ENCODE data around the gene AREG. TPM values are rescaled to one million over a fixed set of nuclear protein-coding genes. Genes with fewer than 3 reads are reported as not detected.

AREG gene
- total and polyA plus RNA-seq, 2 of the 4 experiments (the other 2 are of a cell fraction), result 0.17 to 0.18 TPM

- CTCF ChIA-PET, result interaction anchor here (1.0 to 1.2 kb wide), 2 partner anchors 12 kb away, joined by 4 to 5 read pairs; partner anchors contain the start of gene AREG
- no peak overlapping the region for H2AFZ ChIP-seq (replicated peaks; ENCODE audit: low read length, poor library complexity)
Measured at GRCh38 chr4:74456849-74457395, 12.0 kb downstream of the AREG start.

More at GRCh38 chr4:74456849-74457395, 12.0 kb downstream of the AREG start:
- Histone ChIP-seq H2BK20ac (ENCODE audit: low read depth, low read length) (no peak overlapping the region), H3K14ac (replicated peaks; ENCODE audit: low read depth, low read length) (no peak overlapping the region), H2AK9ac (replicated peaks; ENCODE audit: low read depth, low read length, poor library complexity) (no peak overlapping the region), H2BK15ac (ENCODE audit: low read depth, low read length) (no peak overlapping the region), H3K23ac (ENCODE audit: low read depth, low read length) (no peak overlapping the region), H3K56ac (ENCODE audit: extremely low read depth, insufficient read depth, low read length) (no peak overlapping the region), H2BK5ac (ENCODE audit: low read depth, low read length, poor library complexity, severe bottlenecking) (no peak overlapping the region), H4K20me1 (ENCODE audit: insufficient read depth, low read length) (no peaks in the 10 kb centered on the region), H3K9me3 (ENCODE audit: control insufficient read depth, insufficient read depth, low read length) (no peaks in the 10 kb centered on the region), H3K4me2 (ENCODE audit: low read depth, low read length) (no peak overlapping the region), H3K9ac (ENCODE audit: low read depth, low read length) (no peak overlapping the region), H4K91ac (ENCODE audit: insufficient read depth, low read depth, low read length) (no peak overlapping the region), H3K4ac (ENCODE audit: low read depth, low read length) (no peak overlapping the region), H4K5ac (ENCODE audit: low read depth, low read length) (no peak overlapping the region), H2AK5ac (ENCODE audit: low read depth, low read length) (no peak overlapping the region), H3K79me1 (ENCODE audit: low read depth in 1 of 2, low read length in 2 of 2) (no peaks in the 10 kb centered on the region), H3K27ac (ENCODE audit: insufficient read depth, low read length) (no peak overlapping the region), H3K27me3 (ENCODE audit: control insufficient read depth, insufficient read depth, low read length) (no peaks in the 10 kb centered on the region), H2BK120ac (ENCODE audit: low read depth, low read length) (no peak overlapping the region), H4K8ac (ENCODE audit: low read depth in 2 of 2, low read length in 2 of 2) (no peak overlapping the region; a peak in 1 of 4 replicates), H3K18ac (ENCODE audit: low read depth, low read length) (no peak overlapping the region), H3K4me3 (ENCODE audit: insufficient read depth, low read depth, low read length) (no peak overlapping the region), H3K4me1 (ENCODE audit: control insufficient read depth, insufficient read depth, low read length) (no peaks in the 10 kb centered on the region), H3K9me1 (ENCODE audit: insufficient read depth, low read length) (no peaks in the 10 kb centered on the region), H3K36me3 (ENCODE audit: control insufficient read depth, insufficient read depth, low read length) (no peaks in the 10 kb centered on the region; the same call in 1 of the 2 replicates)
- WGBS, 2 experiments (ENCODE audit: extremely low coverage in 2 of 2, insufficient read length in 1 of 2), result no CpG with 5 or more reads among the region's 5 CpGs
- DNase-seq (no peak), ATAC-seq (ENCODE audit: low read depth) (no peak)
- TF ChIP-seq RCOR1 (IDR thresholded peaks at IDR 0.05; ENCODE audit: insufficient replicate concordance, low read length) (no peak), RAD21 (IDR thresholded peaks at IDR 0.05; ENCODE audit: low read length) (no peak), SMC3 (IDR thresholded peaks at IDR 0.05; ENCODE audit: low read depth, low read length) (no peak), NFE2L2 (IDR thresholded peaks at IDR 0.05; ENCODE audit: low read depth, low read length) (no peak), MXI1 (IDR thresholded peaks at IDR 0.05; ENCODE audit: borderline replicate concordance, low read depth, low read length) (no peak), CTCF (conservative IDR thresholded peaks at IDR 0.05; ENCODE audit: low read depth, low read length) (no peak), CHD1 (IDR thresholded peaks at IDR 0.05; ENCODE audit: low read depth, low read length) (no peak), USF2 (IDR thresholded peaks at IDR 0.05; ENCODE audit: low read depth, low read length) (no peak), MAZ (IDR thresholded peaks at IDR 0.05; ENCODE audit: borderline replicate concordance, low read depth, low read length) (no peak), CEBPB (IDR thresholded peaks at IDR 0.05; ENCODE audit: low read depth, low read length) (no peak)
- TF ChIP-seq, protein P1, sequence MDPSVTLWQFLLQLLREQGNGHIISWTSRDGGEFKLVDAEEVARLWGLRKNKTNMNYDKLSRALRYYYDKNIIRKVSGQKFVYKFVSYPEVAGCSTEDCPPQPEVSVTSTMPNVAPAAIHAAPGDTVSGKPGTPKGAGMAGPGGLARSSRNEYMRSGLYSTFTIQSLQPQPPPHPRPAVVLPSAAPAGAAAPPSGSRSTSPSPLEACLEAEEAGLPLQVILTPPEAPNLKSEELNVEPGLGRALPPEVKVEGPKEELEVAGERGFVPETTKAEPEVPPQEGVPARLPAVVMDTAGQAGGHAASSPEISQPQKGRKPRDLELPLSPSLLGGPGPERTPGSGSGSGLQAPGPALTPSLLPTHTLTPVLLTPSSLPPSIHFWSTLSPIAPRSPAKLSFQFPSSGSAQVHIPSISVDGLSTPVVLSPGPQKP (IDR thresholded peaks at IDR 0.05; ENCODE audit: borderline replicate concordance, low read depth, low read length), result no peak
- in situ Hi-C loops (cut with MboI; ENCODE audit: low sequenced_read_pairs) (no loop called here), dilution Hi-C loops (cut with HindIII; ENCODE audit: low sequenced_read_pairs, unreplicated experiment) (no loop called here), intact Hi-C loops (cut with micrococcal nuclease) (no loop called here)
- no TSS peak for BruUV-seq (replicated peaks)
- POLR2A ChIA-PET (ENCODE audit: unreplicated experiment), result no interaction called here

Measured in IMR-90 (cell line).